ENCODE results near the gene PFN3.
A peak's percentile ranks its signal among the peaks of the same experiment; 100 is the strongest.

PFN3 gene

GRCh38 chr5:177373806-177374205 lies 26.7 kb downstream of the PFN3 start:
- DNase-seq (ENCODE audit: low read depth in 3 of 3), result no peak

DNA sequence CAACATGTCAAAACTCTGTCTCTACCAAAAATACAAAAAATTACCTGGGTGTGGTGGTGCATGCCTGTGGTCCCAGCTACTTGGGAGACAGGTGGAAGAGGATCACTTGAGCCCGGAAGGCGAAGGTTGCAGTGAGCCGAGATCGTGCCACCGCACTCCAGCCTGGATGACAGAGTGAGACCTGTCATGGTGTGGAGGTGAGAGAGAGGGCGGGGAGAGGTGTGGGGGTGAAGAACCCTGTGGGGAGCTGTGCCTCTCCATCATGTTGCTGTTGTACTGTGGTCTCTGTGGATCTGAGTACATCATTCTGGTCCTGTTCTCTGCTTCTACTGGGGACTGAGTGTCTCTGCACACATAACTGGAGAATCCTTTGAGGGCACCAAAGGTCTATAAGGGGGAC lies 27.6 kb downstream of the PFN3 start:
- no peak for DNase-seq (ENCODE audit: low read depth in 3 of 3)

DNA sequence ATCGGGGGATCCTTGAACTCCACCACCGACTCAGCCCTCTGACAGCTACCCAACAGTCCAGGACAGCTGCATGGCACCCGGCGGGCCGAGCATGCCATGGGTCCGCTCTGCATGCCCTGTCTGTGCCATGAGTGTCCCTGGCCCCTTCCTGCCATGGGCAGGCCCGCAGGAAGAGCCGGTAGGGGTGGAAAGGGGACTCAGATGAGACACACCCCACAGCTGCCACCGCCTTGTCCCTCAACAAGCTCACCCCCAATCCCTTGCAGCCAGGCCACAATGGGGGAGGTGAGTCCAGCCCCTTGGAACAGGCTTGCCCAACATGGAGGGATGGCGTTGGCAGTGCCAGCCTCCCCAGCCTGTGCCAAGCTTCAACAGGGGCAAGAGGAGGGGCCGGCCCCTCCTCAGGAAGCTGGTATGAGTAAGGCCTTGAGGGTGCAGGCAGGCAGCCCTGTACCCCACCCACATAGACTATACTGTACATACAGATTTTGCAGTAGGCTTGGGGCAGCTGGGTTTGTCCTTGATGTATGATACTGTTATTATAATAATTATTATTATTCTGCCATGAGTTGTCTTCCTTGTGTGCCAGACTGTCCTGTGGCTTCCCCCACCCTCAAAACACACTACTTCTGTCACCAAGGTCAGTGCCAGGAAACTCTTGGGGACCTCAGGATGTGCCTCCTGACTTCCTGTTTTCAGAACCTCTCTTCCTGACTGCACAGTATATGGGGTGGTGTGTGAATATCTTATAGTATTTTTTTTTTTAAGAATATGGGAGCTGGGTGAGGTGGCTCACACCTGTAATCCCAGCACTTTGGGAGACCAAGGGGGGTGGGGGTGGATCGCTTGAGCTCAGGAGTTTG lies 28.2 kb downstream of the PFN3 start:
- no peak for DNase-seq (ENCODE audit: low read depth in 3 of 3)

DNA sequence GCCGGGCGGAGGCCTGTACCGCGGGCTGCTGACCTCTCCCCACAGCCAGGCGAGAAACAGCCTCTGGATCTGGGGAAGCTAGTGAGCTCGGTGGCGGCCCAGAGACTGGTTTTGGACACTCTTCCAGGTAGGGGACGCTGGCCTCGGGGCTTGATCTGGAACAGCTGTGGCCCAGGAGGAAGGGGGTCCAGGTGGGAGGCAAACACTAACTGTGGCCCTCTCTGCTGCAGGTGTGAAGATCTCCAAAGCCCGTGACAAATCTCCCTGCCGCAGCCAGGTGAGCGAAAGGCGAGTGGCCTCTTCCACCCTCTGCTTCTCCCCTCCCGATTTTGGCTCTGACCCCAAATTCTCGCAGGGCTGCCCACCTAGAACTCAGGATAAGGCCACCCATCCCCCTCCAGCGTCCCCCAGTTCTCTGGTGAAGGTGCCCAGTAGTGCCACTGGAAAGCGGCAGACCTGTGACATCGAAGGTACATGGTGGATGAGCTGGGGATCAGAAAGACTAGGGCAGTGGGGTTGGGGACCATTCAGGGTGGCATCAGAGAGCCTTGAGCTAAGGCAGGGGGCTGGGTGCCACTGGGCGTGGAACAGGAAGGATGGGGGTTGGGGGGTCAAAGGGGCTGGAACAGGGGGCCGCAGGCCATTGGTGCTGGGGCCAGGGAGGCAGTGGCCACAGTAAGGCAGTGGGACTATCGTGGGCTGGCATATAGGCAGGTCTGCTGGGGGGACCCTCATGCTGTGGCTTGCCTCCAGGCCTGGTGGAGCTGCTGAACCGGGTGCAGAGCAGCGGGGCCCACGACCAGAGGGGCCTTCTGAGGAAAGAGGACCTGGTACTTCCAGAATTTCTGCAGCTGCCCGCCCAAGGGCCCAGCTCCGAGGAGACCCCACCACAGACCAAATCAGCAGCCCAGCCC lies 29.1 kb downstream of the PFN3 start:
- DNase-seq (ENCODE audit: low read depth in 3 of 3), result no peak

- DNase-seq (ENCODE audit: low read depth in 3 of 3), result peak in 1 of 3 experiments; percentile 61
Measured at GRCh38 chr5:177370488-177371119, 29.9 kb downstream of the PFN3 start.

GRCh38 chr5:177369645-177370440 lies 30.6 kb downstream of the PFN3 start:
- no peak for DNase-seq (ENCODE audit: low read depth in 3 of 3)

DNA sequence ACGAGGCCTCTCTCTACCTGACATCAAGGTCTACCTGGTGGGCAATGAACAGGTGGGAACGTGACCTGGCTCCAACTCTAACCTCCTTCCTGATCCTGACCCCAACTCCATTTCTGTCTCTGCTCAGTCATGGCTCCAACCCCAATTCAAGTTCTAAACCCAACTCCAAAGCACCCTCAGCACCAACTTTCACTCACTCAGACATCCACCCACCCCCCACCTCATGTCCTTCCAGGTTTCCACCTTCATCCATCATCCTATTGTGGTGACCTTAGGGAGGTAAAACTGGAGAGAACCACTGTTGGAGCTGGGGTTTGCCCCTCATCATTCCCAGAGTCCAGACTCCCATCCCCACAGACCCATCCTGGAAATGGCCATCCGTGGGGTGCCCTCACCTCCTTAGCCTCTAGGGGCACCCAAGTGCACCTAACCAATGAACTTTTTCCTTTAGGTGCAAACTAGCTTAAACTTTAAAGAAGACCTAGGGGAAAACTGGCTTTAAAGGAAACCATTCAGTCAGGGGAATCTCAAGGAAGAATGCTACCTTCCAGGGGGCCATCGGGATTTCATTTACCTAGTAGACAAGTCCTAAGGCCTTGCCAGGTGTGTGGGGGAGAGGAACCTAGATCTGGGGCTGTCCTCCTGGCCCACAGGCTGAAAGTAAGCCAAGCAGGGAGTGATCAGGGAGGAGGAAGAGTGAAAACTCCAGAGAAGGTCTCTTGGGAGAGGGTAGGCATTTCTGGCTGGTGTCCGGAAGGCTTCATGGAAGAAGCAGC lies 31.4 kb downstream of the PFN3 start:
- no peak for DNase-seq (ENCODE audit: low read depth in 3 of 3)

GRCh38 chr5:177367981-177368868 lies 32.2 kb downstream of the PFN3 start:
- no peak for DNase-seq (ENCODE audit: low read depth in 3 of 3)

DNA sequence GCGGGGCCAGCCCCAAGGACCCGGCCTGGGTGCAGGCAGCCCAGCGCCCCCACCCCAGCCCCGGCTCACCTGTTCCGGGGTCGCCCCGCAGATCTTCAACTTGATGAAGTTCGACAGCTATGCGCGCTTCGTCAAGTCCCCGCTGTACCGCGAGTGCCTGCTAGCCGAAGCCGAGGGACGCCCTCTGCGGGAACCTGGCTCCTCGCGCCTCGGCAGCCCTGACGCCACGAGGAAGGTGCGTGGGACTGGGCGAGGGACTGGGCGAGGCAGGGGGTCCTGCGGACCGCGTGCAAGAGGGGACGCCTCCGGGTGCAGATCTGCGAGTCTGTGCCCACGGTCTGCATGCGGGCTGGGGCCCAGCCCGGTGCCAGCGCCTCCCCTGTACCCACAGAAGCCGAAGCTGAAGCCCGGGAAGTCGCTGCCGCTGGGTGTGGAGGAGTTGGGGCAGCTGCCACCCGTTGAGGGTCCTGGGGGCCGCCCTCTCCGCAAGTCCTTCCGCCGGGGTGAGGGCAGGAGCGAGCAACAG lies 33.1 kb downstream of the PFN3 start:
- DNase-seq (ENCODE audit: low read depth in 3 of 3), result no peak

GRCh38 chr5:177366528-177367322 lies 33.7 kb downstream of the PFN3 start:
- no peak for DNase-seq (ENCODE audit: low read depth in 3 of 3)

- DNase-seq (ENCODE audit: low read depth in 3 of 3), result no peak
Measured at GRCh38 chr5:177365845-177366527, 34.5 kb downstream of the PFN3 start.

GRCh38 chr5:177364159-177364962 lies 36.1 kb downstream of the PFN3 start:
- peak in 1 of 3 experiments; percentile 31 for DNase-seq (ENCODE audit: low read depth in 3 of 3)

- DNase-seq (ENCODE audit: low read depth in 3 of 3), result no peak
Measured at GRCh38 chr5:177363565-177363964, 36.9 kb downstream of the PFN3 start.

DNA sequence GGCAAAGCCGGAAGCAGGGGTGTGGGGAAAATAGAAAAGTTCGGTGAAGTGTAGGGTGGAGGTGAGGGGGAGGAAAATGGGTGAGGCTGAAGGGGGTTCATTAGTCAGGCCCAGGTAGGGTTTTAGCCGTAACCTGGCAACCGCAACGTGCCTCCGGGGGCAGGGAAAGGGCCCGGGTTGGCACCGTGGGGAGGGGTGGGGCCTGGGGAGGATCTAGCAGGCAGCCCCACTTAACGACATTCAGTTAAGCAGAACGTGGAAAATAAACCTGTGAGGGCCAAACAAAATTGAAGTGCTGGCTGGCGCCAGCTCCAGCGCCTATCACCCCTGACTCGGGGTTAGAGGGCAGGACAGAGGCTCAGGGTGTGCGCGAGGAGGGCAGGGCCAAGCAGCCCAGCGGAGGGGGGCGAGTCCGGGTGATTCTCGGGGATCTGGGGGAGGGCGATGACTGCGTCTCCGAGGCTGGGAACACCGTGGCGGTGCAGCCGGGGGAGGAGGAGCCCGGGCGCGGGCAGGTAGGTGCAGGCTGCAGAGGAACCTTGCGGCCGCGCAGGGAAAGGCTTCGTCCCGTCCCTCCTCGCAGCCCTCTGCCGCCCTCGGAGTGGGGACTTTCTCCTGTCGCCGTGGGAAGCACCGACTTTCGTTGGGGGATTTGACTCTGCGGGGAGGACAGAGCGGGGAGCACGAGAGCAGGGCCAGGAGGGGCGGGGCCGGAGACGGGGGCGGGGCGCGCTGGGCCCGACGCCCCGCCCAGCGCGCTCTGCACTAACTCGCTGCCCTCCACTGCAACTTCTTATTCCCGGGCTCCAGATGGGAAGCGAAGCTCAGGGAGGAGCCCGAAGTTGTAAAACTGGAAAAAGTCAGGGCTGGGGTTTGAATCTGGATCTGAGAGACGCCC lies 37.6 kb downstream of the PFN3 start:
- DNase-seq (ENCODE audit: low read depth in 3 of 3), result peak in 2 of 3 experiments; percentile 53 to 73

DNA sequence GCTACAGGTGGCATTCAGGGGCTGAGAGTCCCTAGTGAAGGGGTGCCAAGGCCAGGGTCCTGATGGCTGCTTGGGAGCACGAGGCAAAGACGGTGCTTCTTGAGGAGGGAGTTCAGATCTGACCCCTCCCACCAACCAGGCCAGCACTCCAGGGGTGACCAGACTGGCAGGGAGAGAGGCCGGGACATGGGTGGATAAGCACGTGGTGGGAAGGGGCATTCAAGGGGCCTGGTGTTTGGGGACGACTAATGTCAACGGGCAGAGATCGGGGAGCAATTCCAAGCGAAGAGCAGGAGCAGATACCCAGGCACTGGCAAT lies 38.2 kb downstream of the PFN3 start:
- no peak for DNase-seq (ENCODE audit: low read depth in 3 of 3)
